Activated T-cell treated with anti-CD3 and anti-CD28 coated beads, Interleukin-2, amount 50 U/mL, for 72 hours (primary cell): ENCODE measurements around the gene FYN. TPM values are rescaled to one million over a fixed set of nuclear protein-coding genes. Genes with fewer than 3 reads are reported as not detected.

Experiments
- ATAC-seq, 2 donors: fragments of 150-1000 bp; cut with Tn5 transposase; replicated peaks in 1 of 2; 2 replicates each; pipeline ENCODE4 v1.10.0; 2021; ENCODE audit warnings: moderate library complexity in 2 of 2, mild to moderate bottlenecking in 1 of 2
- DNase-seq, 2 donors: peaks; one replicate each; pipeline ENCODE4 v3.0.0; 2021 to 2022; ENCODE audit warnings: mixed read lengths in 1 of 2
- H3K27ac Mint-ChIP-seq: one replicate; pipeline ENCODE4 v1.8.0; 2022; ENCODE audit warnings: mild to moderate bottlenecking, moderate library complexity, mixed read lengths
- H3K27me3 Mint-ChIP-seq: one replicate; pipeline ENCODE4 v1.8.0; 2022; ENCODE audit warnings: low read depth, mixed read lengths
- H3K36me3 Mint-ChIP-seq, 2 donors: one replicate each; pipeline ENCODE4 v1.8.0; 2022; ENCODE audit warnings: mixed read lengths in 2 of 2, mild to moderate bottlenecking in 1 of 2; ENCODE audit not compliant: insufficient read depth in 2 of 2
- H3K4me1 Mint-ChIP-seq: one replicate; pipeline ENCODE4 v1.8.0; 2022; ENCODE audit warnings: low read depth, mixed read lengths
- H3K4me3 Mint-ChIP-seq, 2 donors: one replicate each; pipeline ENCODE4 v1.8.0; 2022; ENCODE audit warnings: mild to moderate bottlenecking in 2 of 2, mixed read lengths in 2 of 2, moderate library complexity in 2 of 2
- H3K9me3 Mint-ChIP-seq, 2 donors: one replicate each; pipeline ENCODE4 v1.8.0; 2022; ENCODE audit warnings: mixed read lengths in 2 of 2
- total RNA-seq, 2 donors: library from RNA; stranded (reverse); gene quantifications; one replicate each; pipeline ENCODE4 v1.2.3, GENCODE V29; 2022

FYN gene
- total RNA-seq, 2 donors from 2014 or later = 504 to 505 TPM

- peaks cover 16 to 37% of the 10 kb centered on the region in 2 donors for H3K36me3 Mint-ChIP-seq
- no peaks in the 10 kb centered on the region for H3K27me3 Mint-ChIP-seq
- H3K4me3 Mint-ChIP-seq = no peak overlapping the region
- DNase-seq (no peak), ATAC-seq (no peak)
- peak overlapping the region; percentile 72 for H3K27ac Mint-ChIP-seq
- peaks cover 8% of the 10 kb centered on the region for H3K4me1 Mint-ChIP-seq
- H3K9me3 Mint-ChIP-seq = no peaks in the 10 kb centered on the region
These were observed 209.3 kb downstream of the FYN start for GRCh38 chr6:111663692-111664564.

- H3K9me3 Mint-ChIP-seq = no peaks in the 10 kb centered on the region
- peak overlapping the region; percentile 59 for H3K27ac Mint-ChIP-seq
- peaks cover 15 to 28% of the 10 kb centered on the region in 2 donors for H3K36me3 Mint-ChIP-seq
- no peaks in the 10 kb centered on the region for H3K4me1 Mint-ChIP-seq
- DNase-seq (no peak), ATAC-seq (peak in 1 of 2 donors; percentile 8)
- no peaks in the 10 kb centered on the region for H3K27me3 Mint-ChIP-seq
- H3K4me3 Mint-ChIP-seq = no peak overlapping the region
These were observed 210.3 kb downstream of the FYN start for GRCh38 chr6:111662794-111663593.

- H3K27ac Mint-ChIP-seq = peak overlapping the region; percentile 19
- peaks cover 8 to 23% of the 10 kb centered on the region in 2 donors for H3K36me3 Mint-ChIP-seq
These were observed 211.0 kb downstream of the FYN start for GRCh38 chr6:111662072-111662793.

GRCh38 chr6:111661541-111662061 lies 211.7 kb downstream of the FYN start:
- Mint-ChIP-seq H3K27me3 (no peaks in the 10 kb centered on the region), H3K4me1 (no peaks in the 10 kb centered on the region), H3K36me3 (peaks cover 4 to 18% of the 10 kb centered on the region in 2 donors), H3K9me3 (no peaks in the 10 kb centered on the region), H3K4me3 (no peak overlapping the region), H3K27ac (peak overlapping the region; percentile 34)
- ATAC-seq (no peak), DNase-seq (no peak)

More at GRCh38 chr6:111662072-111662793, 211.0 kb downstream of the FYN start:
- Mint-ChIP-seq H3K4me3 (no peak overlapping the region), H3K27me3 (no peaks in the 10 kb centered on the region), H3K9me3 (no peaks in the 10 kb centered on the region), H3K4me1 (no peaks in the 10 kb centered on the region)
- no peak for DNase-seq
- ATAC-seq = peak in 1 of 2 donors; percentile 10

GRCh38 chr6:111660531-111660930 lies 212.7 kb downstream of the FYN start:
- H3K36me3 Mint-ChIP-seq = peaks cover 4 to 18% of the 10 kb centered on the region in 2 donors
- H3K9me3 Mint-ChIP-seq = no peaks in the 10 kb centered on the region
- H3K4me3 Mint-ChIP-seq = no peak overlapping the region
- H3K27me3 Mint-ChIP-seq = no peaks in the 10 kb centered on the region
- ATAC-seq = no peak
- no peak overlapping the region for H3K27ac Mint-ChIP-seq
- DNase-seq = no peak
- no peaks in the 10 kb centered on the region for H3K4me1 Mint-ChIP-seq

GRCh38 chr6:111658462-111659154 lies 214.6 kb downstream of the FYN start:
- H3K9me3 Mint-ChIP-seq = no peaks in the 10 kb centered on the region
- H3K4me1 Mint-ChIP-seq = no peaks in the 10 kb centered on the region
- DNase-seq (no peak), ATAC-seq (no peak)
- peaks cover 5 to 10% of the 10 kb centered on the region in 2 donors for H3K36me3 Mint-ChIP-seq
- no peaks in the 10 kb centered on the region for H3K27me3 Mint-ChIP-seq
- no peak overlapping the region for H3K4me3 Mint-ChIP-seq
- peak overlapping the region; percentile 24 for H3K27ac Mint-ChIP-seq

- Mint-ChIP-seq H3K9me3 (no peaks in the 10 kb centered on the region), H3K27me3 (no peaks in the 10 kb centered on the region), H3K4me1 (no peaks in the 10 kb centered on the region), H3K4me3 (no peak overlapping the region), H3K27ac (peak overlapping the region; percentile 19), H3K36me3 (peaks cover 5 to 7% of the 10 kb centered on the region in 2 donors)
- ATAC-seq = no peak
- DNase-seq = no peak
These were observed 216.1 kb downstream of the FYN start for GRCh38 chr6:111657146-111657545.

- H3K36me3 Mint-ChIP-seq = peaks cover 2 to 3% of the 10 kb centered on the region in 2 donors
- H3K4me3 Mint-ChIP-seq = no peak overlapping the region
- H3K9me3 Mint-ChIP-seq = no peaks in the 10 kb centered on the region
- DNase-seq (no peak), ATAC-seq (no peak)
- peak overlapping the region; percentile 84 for H3K27ac Mint-ChIP-seq
- no peaks in the 10 kb centered on the region for H3K4me1 Mint-ChIP-seq
- H3K27me3 Mint-ChIP-seq = no peaks in the 10 kb centered on the region
These were observed 219.3 kb downstream of the FYN start for GRCh38 chr6:111653979-111654378.

GRCh38 chr6:111653434-111653833 lies 219.8 kb downstream of the FYN start:
- ATAC-seq (no peak), DNase-seq (no peak)
- H3K9me3 Mint-ChIP-seq = no peaks in the 10 kb centered on the region
- no peaks in the 10 kb centered on the region for H3K27me3 Mint-ChIP-seq
- peak overlapping the region; percentile 35 for H3K27ac Mint-ChIP-seq
- H3K4me1 Mint-ChIP-seq = no peaks in the 10 kb centered on the region
- peaks cover 2 to 3% of the 10 kb centered on the region in 2 donors for H3K36me3 Mint-ChIP-seq
- no peak overlapping the region for H3K4me3 Mint-ChIP-seq

GRCh38 chr6:111652156-111652555 lies 221.1 kb downstream of the FYN start:
- Mint-ChIP-seq H3K27ac (no peak overlapping the region), H3K9me3 (no peaks in the 10 kb centered on the region), H3K4me1 (no peaks in the 10 kb centered on the region), H3K4me3 (no peak overlapping the region), H3K36me3 (peaks cover 2 to 3% of the 10 kb centered on the region in 2 donors), H3K27me3 (no peaks in the 10 kb centered on the region)
- no peak for DNase-seq
- no peak for ATAC-seq

GRCh38 chr6:111651185-111652034 lies 221.8 kb downstream of the FYN start:
- DNase-seq = no peak
- peak in 1 of 2 donors; percentile 3 for ATAC-seq
- H3K4me3 Mint-ChIP-seq = no peak overlapping the region
- no peaks in the 10 kb centered on the region for H3K27me3 Mint-ChIP-seq
- H3K36me3 Mint-ChIP-seq = peaks cover 2 to 3% of the 10 kb centered on the region in 2 donors
- H3K4me1 Mint-ChIP-seq = no peaks in the 10 kb centered on the region
- H3K27ac Mint-ChIP-seq = no peak overlapping the region
- no peaks in the 10 kb centered on the region for H3K9me3 Mint-ChIP-seq
